ENCODE data around the gene PSMD5. TPM values are rescaled to one million over a fixed set of nuclear protein-coding genes. Genes with fewer than 3 reads are reported as not detected.

The PSMD5 gene
- total and polyA plus RNA-seq, 2 of the 4 experiments (the other 2 are of a cell fraction) = 25.6 to 26.1 TPM

DNA sequence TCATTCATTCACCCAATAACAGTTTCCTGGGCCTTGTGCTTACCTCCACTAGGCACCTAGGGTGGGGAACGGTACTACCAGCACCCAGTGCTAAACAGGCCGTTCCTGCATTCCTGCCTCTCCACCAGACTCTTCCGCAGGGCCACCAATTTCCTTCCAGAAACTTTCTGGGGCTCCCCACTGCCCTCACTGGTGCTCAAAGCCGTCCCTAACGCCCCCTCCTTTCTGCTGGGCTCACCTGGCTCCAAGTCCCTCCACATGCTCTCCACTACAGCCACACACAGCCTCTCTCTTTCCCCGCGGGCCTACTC, 32.9 kb upstream of the PSMD5 start:
- Histone ChIP-seq H2AK9ac (replicated peaks; ENCODE audit: low read depth, low read length, poor library complexity) (peak overlapping the region; percentile 99), H3K23ac (ENCODE audit: low read depth, low read length) (peak overlapping the region; percentile 98), H4K5ac (ENCODE audit: low read depth, low read length) (peak overlapping the region; percentile 58), H2BK20ac (ENCODE audit: low read depth, low read length) (no peak overlapping the region), H3K27ac (ENCODE audit: insufficient read depth, low read length) (peak overlapping the region; percentile 59), H3K14ac (replicated peaks; ENCODE audit: low read depth, low read length) (peak overlapping the region; percentile 98), H3K9ac (ENCODE audit: low read depth, low read length) (peak overlapping the region; percentile 54), H3K9me1 (ENCODE audit: insufficient read depth, low read length) (peaks cover 25% of the 10 kb centered on the region; the same call in 1 of the 2 replicates), H2AFZ (replicated peaks; ENCODE audit: low read length, poor library complexity) (peak overlapping the region; percentile 88), H4K8ac (ENCODE audit: low read depth in 2 of 2, low read length in 2 of 2) (peak overlapping the region; percentile 77 to 96), H3K4me1 (ENCODE audit: control insufficient read depth, insufficient read depth, low read length) (peaks cover 15% of the 10 kb centered on the region), H2AK5ac (ENCODE audit: low read depth, low read length) (peak overlapping the region; percentile 99), H2BK120ac (ENCODE audit: low read depth, low read length) (peak overlapping the region; percentile 86), H3K36me3 (ENCODE audit: control insufficient read depth, insufficient read depth, low read length) (peaks cover 14% of the 10 kb centered on the region), H3K79me1 (ENCODE audit: low read depth in 1 of 2, low read length in 2 of 2) (peaks cover 19 to 45% of the 10 kb centered on the region in 2 experiments), H3K9me3 (ENCODE audit: control insufficient read depth, insufficient read depth, low read length) (no peaks in the 10 kb centered on the region), H3K4ac (ENCODE audit: low read depth, low read length) (peak overlapping the region; percentile 99), H4K20me1 (ENCODE audit: insufficient read depth, low read length) (no peaks in the 10 kb centered on the region), H2BK15ac (ENCODE audit: low read depth, low read length) (peak overlapping the region; percentile 53; the same call in 1 of the 3 replicates), H3K4me2 (ENCODE audit: low read depth, low read length) (peak overlapping the region; percentile 80), H3K27me3 (ENCODE audit: control insufficient read depth, insufficient read depth, low read length) (no peaks in the 10 kb centered on the region), H2BK5ac (ENCODE audit: low read depth, low read length, poor library complexity, severe bottlenecking) (peak overlapping the region; percentile 89), H4K91ac (ENCODE audit: insufficient read depth, low read depth, low read length) (peak overlapping the region; percentile 94), H3K56ac (ENCODE audit: extremely low read depth, insufficient read depth, low read length) (peak overlapping the region; percentile 92), H3K18ac (ENCODE audit: low read depth, low read length) (peak overlapping the region; percentile 28; the same call in 1 of the 2 replicates), H3K4me3 (ENCODE audit: insufficient read depth, low read depth, low read length) (peak overlapping the region; percentile 59)
- ChIA-PET POLR2A (ENCODE audit: unreplicated experiment) (no interaction called here), CTCF (no interaction called here)
- no TSS peak for BruUV-seq (replicated peaks)
- DNase-seq = no peak
- no peak for ATAC-seq (ENCODE audit: low read depth)
- dilution Hi-C loops (cut with HindIII; ENCODE audit: low sequenced_read_pairs, unreplicated experiment) = no loop called here
- TF ChIP-seq MAZ (IDR thresholded peaks at IDR 0.05; ENCODE audit: borderline replicate concordance, low read depth, low read length) = no peak
- no peak for TF ChIP-seq MXI1 (IDR thresholded peaks at IDR 0.05; ENCODE audit: borderline replicate concordance, low read depth, low read length)
- no peak for TF ChIP-seq CTCF (conservative IDR thresholded peaks at IDR 0.05; ENCODE audit: low read depth, low read length)
- in situ Hi-C loops (cut with MboI; ENCODE audit: low sequenced_read_pairs) = no loop called here
- intact Hi-C loops (cut with micrococcal nuclease) = loop anchor here (5.0 kb wide), 1 partner anchor 197 kb away; the partner anchor contains the start of gene CNTRL
- WGBS, 2 experiments (ENCODE audit: extremely low coverage in 2 of 2, insufficient read length in 1 of 2) = 67% methylated on average over 1 of the region's 7 CpGs; no CpG with 5 or more reads in 1 of the 2 experiments

Data from IMR-90 (cell line).